ENCODE data around the gene IL1RAPL1.

- no peak for TF ChIP-seq POLR2A (IDR thresholded peaks at IDR 0.05)
- no peak for TF ChIP-seq CTCF (IDR thresholded peaks at IDR 0.05)
Measured at GRCh38 chrX:29071525-29072320, 484.5 kb downstream of the IL1RAPL1 start.
